Measurements from ENCODE around the gene APC. TPM values are rescaled to one million over a fixed set of nuclear protein-coding genes. Genes with fewer than 3 reads are reported as not detected.

The APC gene
- total and polyA plus RNA-seq, 10 of the 15 experiments (the other 5 are each of a cell fraction or from before 2014, with no cell fraction given), result 3.2 to 23.3 (median 13.8) TPM

- Histone ChIP-seq H3K9ac (ENCODE audit: control insufficient read depth, insufficient read depth, low read length) (no peak overlapping the region), H3K27me3 (replicated peaks in 1 of 2; ENCODE audit: control insufficient read depth in 2 of 2, insufficient read depth in 2 of 2, low read length in 1 of 2) (no peaks in the 10 kb centered on the region), H3K4me3 (no peak overlapping the region), H3K36me3 (ENCODE audit: control insufficient read depth in 2 of 2, insufficient read depth in 2 of 2, low read length in 1 of 2) (no peaks in the 10 kb centered on the region), H3K9me3 (replicated peaks; ENCODE audit: control insufficient read depth, insufficient read depth, low read length) (no peaks in the 10 kb centered on the region), H3K27ac (ENCODE audit: control insufficient read depth, insufficient read depth) (no peak overlapping the region), H2AFZ (ENCODE audit: control insufficient read depth, low read depth, low read length) (no peak overlapping the region), H3K4me1 (ENCODE audit: control insufficient read depth, insufficient read depth, low read length) (no peaks in the 10 kb centered on the region), H4K20me1 (ENCODE audit: control insufficient read depth, insufficient read depth) (no peaks in the 10 kb centered on the region), H3K4me2 (ENCODE audit: control insufficient read depth, insufficient read depth) (no peak overlapping the region), H3K79me2 (ENCODE audit: control insufficient read depth, insufficient read depth, low read length) (no peaks in the 10 kb centered on the region)
- no peak for TF ChIP-seq RUNX3 (IDR thresholded peaks at IDR 0.05; ENCODE audit: low read length)
- TF ChIP-seq RBBP5 (conservative IDR thresholded peaks at IDR 0.05), result no peak
- no peak for TF ChIP-seq SREBF2 (IDR thresholded peaks at IDR 0.05; ENCODE audit: low read length)
- TF ChIP-seq POLR2AphosphoS5 (IDR thresholded peaks at IDR 0.05; ENCODE audit: low read length), result no peak
- no peak for TF ChIP-seq NFXL1 (IDR thresholded peaks at IDR 0.05; ENCODE audit: borderline replicate concordance)
- no peak for TF ChIP-seq MLLT1 (IDR thresholded peaks at IDR 0.05)
- ChIA-PET POLR2A (no interaction called here), RAD21 (ENCODE audit: unreplicated experiment) (interaction anchor here (0.9 to 4.8 kb wide), 7 partner anchors 18 to 209 kb away, joined by 3 to 57 read pairs (median 4); partner anchors contain the start of gene APC), SMC1A (ENCODE audit: uncharacterized antibody, unreplicated experiment) (interaction anchor here (1.1 to 7.2 kb wide), 7 partner anchors 16 to 209 kb away, joined by 3 to 147 read pairs (median 20); no protein-coding TSS in a partner anchor), CTCF (interaction anchor here (0.9 to 6.4 kb wide), 7 partner anchors 47 to 580 kb away, joined by 3 to 216 read pairs (median 9); no protein-coding TSS in a partner anchor)
- in situ Hi-C loops (cut with MboI), result loop anchor here (5.0 kb wide), 1 partner anchor 203 kb away; no protein-coding TSS in a partner anchor
- FAIRE-seq (no peak), ATAC-seq (no peak), DNase-seq (ENCODE audit: low read depth, low spot score) (no peak)
- BruUV-seq (replicated peaks), result no TSS peak
- intact Hi-C loops (cut with micrococcal nuclease; ENCODE audit: unreplicated experiment), result loop anchor here (5.0 to 10.0 kb wide), 3 partner anchors 48 to 581 kb away; no protein-coding TSS in a partner anchor
- WGBS (ENCODE audit: insufficient coverage, insufficient replicate concordance, low lambda C conversion rate, missing lambda C conversion rate), result 100% methylated on average over 2 of the region's 2 CpGs
Measured at GRCh38 chr5:112755703-112756102, 18.0 kb downstream of the APC start.

Data from GM12878 (cell line).